ENCODE measurements around the gene PPM1H.
A peak's percentile ranks its signal among the peaks of the same experiment; 100 is the strongest.
"Not testable (repeated sequence)": the region's sequence is repeated elsewhere in the genome, so short reads cannot be mapped to it uniquely, and the experiment has no call there.

PPM1H gene

DNA sequence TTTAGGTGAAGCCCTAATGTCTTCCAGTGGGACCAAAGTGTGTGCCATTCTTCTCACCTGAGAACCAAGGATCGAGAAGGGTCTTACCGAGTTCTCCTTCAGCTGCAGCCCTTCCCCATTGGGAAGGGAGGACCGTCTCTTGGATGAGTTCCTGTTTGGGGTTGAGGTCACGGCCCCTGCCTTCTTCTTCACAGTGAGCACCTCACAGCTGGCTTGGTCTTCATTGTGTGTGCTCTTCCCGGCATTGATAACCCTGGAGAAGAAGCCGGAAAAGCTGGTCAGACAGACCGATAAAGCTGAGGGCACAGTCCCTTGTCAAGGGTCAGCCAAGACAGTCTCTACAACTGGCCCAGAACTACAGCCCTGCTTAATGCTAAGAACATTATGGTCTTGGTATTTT, 102.9 kb downstream of the PPM1H start:
- TF ChIP-seq, protein P1, sequence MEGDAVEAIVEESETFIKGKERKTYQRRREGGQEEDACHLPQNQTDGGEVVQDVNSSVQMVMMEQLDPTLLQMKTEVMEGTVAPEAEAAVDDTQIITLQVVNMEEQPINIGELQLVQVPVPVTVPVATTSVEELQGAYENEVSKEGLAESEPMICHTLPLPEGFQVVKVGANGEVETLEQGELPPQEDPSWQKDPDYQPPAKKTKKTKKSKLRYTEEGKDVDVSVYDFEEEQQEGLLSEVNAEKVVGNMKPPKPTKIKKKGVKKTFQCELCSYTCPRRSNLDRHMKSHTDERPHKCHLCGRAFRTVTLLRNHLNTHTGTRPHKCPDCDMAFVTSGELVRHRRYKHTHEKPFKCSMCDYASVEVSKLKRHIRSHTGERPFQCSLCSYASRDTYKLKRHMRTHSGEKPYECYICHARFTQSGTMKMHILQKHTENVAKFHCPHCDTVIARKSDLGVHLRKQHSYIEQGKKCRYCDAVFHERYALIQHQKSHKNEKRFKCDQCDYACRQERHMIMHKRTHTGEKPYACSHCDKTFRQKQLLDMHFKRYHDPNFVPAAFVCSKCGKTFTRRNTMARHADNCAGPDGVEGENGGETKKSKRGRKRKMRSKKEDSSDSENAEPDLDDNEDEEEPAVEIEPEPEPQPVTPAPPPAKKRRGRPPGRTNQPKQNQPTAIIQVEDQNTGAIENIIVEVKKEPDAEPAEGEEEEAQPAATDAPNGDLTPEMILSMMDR (IDR thresholded peaks at IDR 0.05; ENCODE audit: extremely low read depth, missing control alignments) = no peak
- DNase-seq (ENCODE audit: low spot score) = no peak

DNA sequence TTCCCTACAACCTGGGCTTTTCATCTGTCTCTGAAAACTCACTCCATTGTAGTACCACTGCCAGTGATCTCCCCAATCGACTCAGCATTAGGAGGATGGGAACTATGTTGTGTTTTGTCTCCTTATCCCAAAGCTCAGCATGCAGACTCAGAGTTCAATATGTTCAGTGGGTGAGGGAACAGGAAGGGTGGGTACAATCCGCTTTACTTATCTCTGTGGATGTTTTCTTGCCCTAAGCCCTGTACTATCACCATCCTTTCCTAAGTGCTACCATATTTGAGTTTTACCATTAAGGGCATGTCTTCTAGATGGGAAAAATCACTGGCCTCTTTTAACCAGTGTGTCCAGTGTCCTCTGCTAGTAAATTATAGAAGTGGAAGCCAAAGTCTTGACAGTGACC, 107.1 kb downstream of the PPM1H start:
- TF ChIP-seq, protein P1 (IDR thresholded peaks at IDR 0.05; ENCODE audit: extremely low read depth, missing control alignments) = no peak
- no peak for DNase-seq (ENCODE audit: low spot score)

DNA sequence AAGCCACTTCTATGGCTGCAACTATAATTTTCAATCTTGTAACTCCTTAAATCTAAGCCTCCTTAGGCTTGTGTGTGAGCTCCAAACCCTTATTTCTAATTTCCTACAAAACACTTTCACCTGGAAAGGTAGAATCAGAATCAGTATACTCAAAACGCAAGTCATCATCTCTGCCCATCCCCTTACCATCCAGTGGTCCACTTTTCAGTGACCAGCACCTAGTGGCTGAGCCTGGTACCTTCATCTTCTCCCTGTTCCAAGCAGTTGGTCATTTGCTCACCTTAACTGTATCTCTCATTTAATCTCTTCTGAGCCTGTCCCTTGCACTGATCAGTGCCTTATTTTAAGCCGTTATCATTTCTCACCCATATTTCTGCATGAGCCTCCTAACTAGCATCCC, 107.9 kb downstream of the PPM1H start:
- TF ChIP-seq, protein P1 (IDR thresholded peaks at IDR 0.05; ENCODE audit: extremely low read depth, missing control alignments) = no peak
- DNase-seq (ENCODE audit: low spot score) = no peak

DNA sequence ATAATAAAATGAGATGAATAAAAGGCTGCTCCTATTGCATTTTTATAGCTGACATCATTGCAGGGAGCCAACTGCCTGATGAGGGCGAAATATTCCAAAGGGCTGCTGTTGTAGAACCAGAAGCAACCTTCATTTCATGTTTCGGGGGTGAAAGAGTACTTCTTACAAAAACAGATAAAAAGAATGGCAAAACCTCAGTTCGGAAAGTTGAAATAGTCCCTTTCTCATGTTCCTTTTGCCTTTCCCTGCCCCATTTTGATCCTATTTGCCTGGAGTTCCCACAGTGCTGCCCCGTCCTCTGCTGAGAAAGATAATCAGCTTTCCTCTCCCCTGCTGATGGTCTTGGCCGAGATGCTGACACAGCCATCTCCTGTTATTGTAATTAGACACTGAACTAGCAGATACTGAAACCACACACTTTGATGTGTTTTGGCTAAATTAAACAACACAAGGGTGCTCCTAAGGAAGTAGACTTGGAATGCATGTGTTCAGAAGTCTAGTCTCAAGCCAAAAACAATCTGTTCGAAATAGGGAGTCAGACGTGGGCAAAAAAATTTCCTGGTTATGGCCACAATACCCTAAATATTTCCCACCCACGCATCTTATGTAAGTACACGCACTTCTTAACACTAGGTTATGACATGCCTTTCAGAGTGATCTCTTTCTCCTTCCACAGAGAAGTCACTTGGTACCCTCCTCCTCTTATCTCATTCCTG, 117.2 kb downstream of the PPM1H start:
- DNase-seq (ENCODE audit: low spot score) = no peak
- TF ChIP-seq, protein P1 (IDR thresholded peaks at IDR 0.05; ENCODE audit: extremely low read depth, missing control alignments) = no peak

DNA sequence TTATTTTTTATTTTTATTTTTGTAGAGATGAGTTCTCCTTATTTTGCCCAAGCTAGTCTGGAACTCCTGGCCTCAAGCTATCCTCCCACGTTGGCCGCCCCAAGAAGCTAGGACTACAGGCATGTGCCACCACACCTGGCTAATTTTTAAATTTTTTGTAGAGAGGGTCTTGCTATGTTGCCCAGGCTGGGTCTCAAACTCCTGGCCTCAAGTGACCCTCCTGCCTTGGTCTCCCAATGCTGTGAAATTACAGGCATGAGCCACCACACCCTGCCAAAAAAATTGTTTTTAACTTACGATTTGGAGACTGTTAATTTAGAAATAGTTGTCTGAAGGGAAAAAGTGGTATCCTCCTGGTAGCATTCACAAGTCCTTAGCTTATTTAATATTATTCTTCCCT, 120.7 kb downstream of the PPM1H start:
- DNase-seq (ENCODE audit: low spot score) = no peak
- TF ChIP-seq, protein P1 (IDR thresholded peaks at IDR 0.05; ENCODE audit: extremely low read depth, missing control alignments) = no peak

DNA sequence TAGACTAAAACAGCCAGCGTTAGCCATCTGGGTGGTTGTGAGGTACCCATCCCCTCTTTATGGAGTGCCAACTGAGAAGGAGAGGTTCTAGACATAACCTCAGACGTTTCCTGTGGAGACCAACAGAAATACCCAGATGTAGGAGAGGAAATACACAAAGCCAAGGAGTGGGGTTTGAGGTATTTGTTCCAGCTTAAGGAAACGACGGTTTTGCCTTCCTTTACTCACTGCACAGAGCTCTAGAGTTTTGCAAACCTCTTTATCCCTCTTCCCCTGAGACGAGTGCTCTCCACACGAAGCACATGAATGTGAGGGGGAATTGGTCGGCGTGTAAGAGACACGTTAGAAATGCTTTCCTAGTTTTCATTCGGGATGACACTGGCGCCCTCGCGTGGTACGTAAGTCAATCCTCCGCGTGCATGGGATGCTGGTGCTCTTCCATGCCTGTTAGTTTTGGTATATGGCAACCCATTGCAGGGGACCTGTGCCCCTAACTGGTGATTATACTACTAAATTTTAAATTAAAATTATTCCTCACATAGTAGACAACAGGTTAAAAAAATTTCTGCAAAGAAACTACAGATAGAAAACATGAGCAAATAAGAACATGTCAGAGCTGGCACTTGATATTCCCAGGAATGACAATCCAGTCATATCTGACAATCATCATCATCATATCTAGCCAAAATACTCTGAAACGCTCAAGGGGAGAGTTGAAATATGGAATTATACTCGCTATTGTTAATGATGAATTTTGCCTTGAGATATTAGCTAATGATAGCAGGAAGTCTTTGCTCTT, 121.7 kb downstream of the PPM1H start:
- peak; percentile 59 for DNase-seq (ENCODE audit: low spot score)
- TF ChIP-seq, protein P1 (IDR thresholded peaks at IDR 0.05; ENCODE audit: extremely low read depth, missing control alignments) = peak; percentile 88

DNA sequence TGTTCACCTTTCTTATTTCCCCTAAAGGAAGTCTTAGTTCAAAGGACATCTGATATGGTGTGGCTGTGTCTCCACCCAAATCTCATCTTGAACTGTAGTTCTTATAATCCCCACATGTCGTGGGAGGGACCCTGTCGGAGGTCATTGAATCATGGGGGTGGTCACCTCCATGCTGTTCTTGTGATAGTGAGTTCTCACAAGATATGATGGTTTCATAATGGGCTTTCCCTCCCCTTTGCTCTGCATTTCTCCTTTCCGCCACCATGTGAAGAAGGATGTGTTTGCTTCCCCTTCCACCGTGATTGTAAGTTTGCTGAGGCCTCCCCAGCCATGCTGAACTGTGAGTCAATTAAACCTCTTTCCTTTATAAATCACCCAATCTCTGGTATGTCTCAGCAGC, 123.5 kb downstream of the PPM1H start:
- DNase-seq (ENCODE audit: low spot score) = not testable (repeated sequence)

Measured in GM20000 (cell line).